Adrenal gland (tissue), 12 donors: ENCODE results near the gene CEBPB. TPM values are rescaled to one million over a fixed set of nuclear protein-coding genes. Genes with fewer than 3 reads are reported as not detected.

Experiments
- DNase-seq, 7 donors: peaks; one replicate each; pipeline ENCODE4 v3.0.0-alpha.2; 2019 to 2020
- H3K27ac ChIP-seq, 5 donors: fragments of 200-600 bp; sonication (generic) in 4 of 5; 1 replicate in 3 of 5; 2 replicates in 2 of 5; pipeline versions ENCODE4 v1.5.1 to v1.8.0; 2016 to 2020; ENCODE audit warnings: mild to moderate bottlenecking in 1 of 5
- H3K27me3 ChIP-seq: fragments of 200-600 bp; 2 replicates; pipeline ENCODE4 v1.8.0; 2021
- H3K36me3 ChIP-seq, 2 donors: fragments of 200-600 bp; replicated peaks in 1 of 2; 1 replicate in 1 of 2; 2 replicates in 1 of 2; pipeline versions ENCODE4 v1.5.1 to v1.8.0; 2018 to 2022
- H3K4me1 ChIP-seq, 2 donors: fragments of 200-600 bp; replicated peaks in 1 of 2; 1 replicate in 1 of 2; 2 replicates in 1 of 2; pipeline versions ENCODE4 v1.5.1 to v1.8.0; 2018 to 2021
- H3K4me3 ChIP-seq, 4 donors: fragments of 200-600 bp; sonication (generic) in 3 of 4; one replicate each; pipeline ENCODE4 v1.5.1; 2016 to 2018
- H3K9me3 ChIP-seq, 3 donors: fragments of 200-600 bp; sonication (generic) in 1 of 3; replicated peaks in 1 of 3; 1 replicate in 2 of 3; 2 replicates in 1 of 3; pipeline versions ENCODE4 v1.5.1 to v1.8.0; 2016 to 2021
- CTCF ChIP-seq, 6 experiments: fragments of 450-650 bp in 4 of 6; fragments of 200-600 bp in 2 of 6; sonication (generic) in 1 of 6; IDR thresholded peaks; 1 replicate in 5 of 6; 2 replicates in 1 of 6; pipeline versions ENCODE4 v1.5.1 to v1.8.0; 2016 to 2021; ENCODE audit warnings: antibody characterized with exemption in 6 of 6, mild to moderate bottlenecking in 2 of 6, moderate library complexity in 1 of 6
- POLR2A ChIP-seq, 2 donors: fragments of 450-650 bp; IDR thresholded peaks; one replicate each; pipeline ENCODE4 v1.6.1; 2017; ENCODE audit warnings: antibody characterized with exemption in 2 of 2, mild to moderate bottlenecking in 2 of 2, moderate library complexity in 1 of 2
- WGBS, 4 donors: extraction: QIAGEN DNeasy Blood & Tissue Kit in 2 of 4; methylation state at CpG; one replicate each; pipeline versions ENCODE4 v1.1.5 to v1.1.7; 2013 to 2017; 5-methylcytosine and 5-hydroxymethylcytosine counted together
- intact Hi-C, 2 donors: fragments of 100-400 bp; cut with DNase I; formaldehyde crosslinking; loops; one replicate each; pipeline versions ENCODE4 v1.14.1 to v1.15.0; 2022 to 2023
- polyA plus RNA-seq, 3 donors: library from polyadenylated mRNA; stranded (reverse); fragments of 200-250 nt in 2 of 3; fragments of 350-450 nt in 1 of 3; fragmentation: Illumina TruSeq in 1 of 3; extraction: RNeasy Lipid Tissue Mini Kit (QIAGEN cat#74804) in 1 of 3; gene quantifications; one replicate each; pipeline ENCODE4 v1.2.3, GENCODE V29; 2013 to 2014
- total RNA-seq, 9 donors: library from RNA; depleted of rRNA in 4 of 9; stranded (reverse); fragments of >200 nt in 4 of 9; fragments of 120-200 nt in 1 of 9; fragmentation: NEBNext Ultra II Directional in 1 of 9; extraction: Animal tissue kit (Norgen Biotek cat#: 25700) in 1 of 9; gene quantifications; one replicate each; pipeline versions ENCODE4 v1.1.0 to v1.2.4, GENCODE V29; 2013 to 2023
- donor health status: healthy with polysubstance abuse.
- donor health status: Bipolar disorder and iron deficiency.
- donor health status: DM: yes; HTN: yes; CAD: no.
- donor health status: DM: no; HTN: no; CAD: no.
- donor health status: DM: no; HTN: no; CAD: no.
- donor health status: DM: yes; HTN: yes; CAD: no.

Gene CEBPB
- total and polyA plus RNA-seq, 12 donors = 14.9 to 272 (median 207) TPM

- DNase-seq = peak; percentile 46 to 80 (median 60)
- H3K36me3 ChIP-seq = peaks cover 0 to 25% of the 10 kb centered on the region in 2 donors
- 0 to 1% (median 0%) methylated on average over 9 to 96 of the region's 96 CpGs for WGBS, 4 donors
- H3K27me3 ChIP-seq = no peaks in the 10 kb centered on the region
- peak overlapping the region; percentile 56 to 99 (median 82) for H3K4me3 ChIP-seq
- peak in 5 of 6 experiments; percentile 19 to 62 (median 48) for TF ChIP-seq CTCF (IDR thresholded peaks at IDR 0.05)
- TF ChIP-seq POLR2A (IDR thresholded peaks at IDR 0.05) = peak; percentile 58 to 62
- intact Hi-C loops = loop anchor here in 1 of 2 donors (5.0 to 10.0 kb wide), 2 partner anchors 83 to 111 kb away; no protein-coding TSS in a partner anchor
- H3K9me3 ChIP-seq = no peaks in the 10 kb centered on the region
- peaks cover 20 to 30% of the 10 kb centered on the region in 2 donors for H3K4me1 ChIP-seq
- H3K27ac ChIP-seq = peak overlapping the region; percentile 69 to 100 (median 99)
Observed at GRCh38 chr20:50191544-50192363, 1.1 kb downstream of the CEBPB start.

DNA sequence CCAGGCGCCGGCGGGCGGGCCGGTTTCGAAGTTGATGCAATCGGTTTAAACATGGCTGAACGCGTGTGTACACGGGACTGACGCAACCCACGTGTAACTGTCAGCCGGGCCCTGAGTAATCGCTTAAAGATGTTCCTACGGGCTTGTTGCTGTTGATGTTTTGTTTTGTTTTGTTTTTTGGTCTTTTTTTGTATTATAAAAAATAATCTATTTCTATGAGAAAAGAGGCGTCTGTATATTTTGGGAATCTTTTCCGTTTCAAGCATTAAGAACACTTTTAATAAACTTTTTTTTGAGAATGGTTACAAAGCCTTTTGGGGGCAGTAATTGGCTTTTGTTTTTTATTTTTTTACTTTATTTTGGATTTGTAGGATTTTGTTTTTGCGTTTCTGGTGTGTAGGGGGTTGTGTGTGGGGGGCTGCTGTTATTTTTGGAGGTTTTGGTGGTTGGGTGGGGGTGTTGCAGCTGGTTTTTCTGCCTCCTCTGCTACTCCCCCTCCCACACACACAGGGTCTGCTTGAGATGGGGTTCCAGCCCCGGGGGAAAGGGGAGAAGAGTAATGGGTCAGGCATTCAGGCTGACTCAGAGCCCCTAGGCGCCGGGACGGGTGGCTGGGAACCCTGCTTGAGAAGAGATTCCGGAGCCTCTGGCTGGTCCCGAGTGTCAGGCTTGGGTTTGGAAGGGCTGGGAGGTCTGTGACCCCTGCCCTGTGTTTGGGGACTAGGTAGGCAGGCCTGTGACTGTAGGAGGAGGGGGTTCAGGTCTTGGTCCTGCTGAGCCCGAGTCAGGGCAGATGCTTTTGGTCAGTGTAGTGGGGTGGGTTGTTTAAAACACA is 2.0 kb downstream of the CEBPB start:
- Histone ChIP-seq H3K36me3 (peaks cover 0 to 25% of the 10 kb centered on the region in 2 donors), H3K4me1 (peaks cover 20 to 30% of the 10 kb centered on the region in 2 donors), H3K9me3 (no peaks in the 10 kb centered on the region), H3K27me3 (no peaks in the 10 kb centered on the region), H3K27ac (peak overlapping the region; percentile 69 to 100 (median 99)), H3K4me3 (peak overlapping the region; percentile 39 to 99 (median 83))
- intact Hi-C loops = loop anchor here in 1 of 2 donors (5.0 to 10.0 kb wide), 2 partner anchors 82 to 110 kb away; no protein-coding TSS in a partner anchor
- TF ChIP-seq POLR2A (IDR thresholded peaks at IDR 0.05) = peak in 1 of 2 donors; percentile 12
- no peak for TF ChIP-seq CTCF (IDR thresholded peaks at IDR 0.05)
- DNase-seq = peak; percentile 84 to 94 (median 87)
- 0 to 4% (median 2%) methylated on average over 23 to 25 of the region's 25 CpGs for WGBS, 4 donors

GRCh38 chr20:50193199-50193835 is 2.7 kb downstream of the CEBPB start:
- intact Hi-C loops = loop anchor here in 1 of 2 donors (5.0 to 10.0 kb wide), 2 partner anchors 81 to 109 kb away; no protein-coding TSS in a partner anchor
- WGBS, 4 donors = 0 to 27% (median 24%) methylated on average over 3 to 10 of the region's 10 CpGs

More at GRCh38 chr20:50193199-50193835, 2.7 kb downstream of the CEBPB start:
- Histone ChIP-seq H3K4me1 (peaks cover 20 to 30% of the 10 kb centered on the region in 2 donors), H3K27ac (peak overlapping the region; percentile 69 to 100 (median 98)), H3K27me3 (no peaks in the 10 kb centered on the region), H3K9me3 (no peaks in the 10 kb centered on the region), H3K4me3 (peak overlapping the region; percentile 39 to 99 (median 83)), H3K36me3 (peaks cover 0 to 25% of the 10 kb centered on the region in 2 donors)
- TF ChIP-seq CTCF (IDR thresholded peaks at IDR 0.05) (no peak), POLR2A (IDR thresholded peaks at IDR 0.05) (peak; percentile 2 to 18)
- DNase-seq = peak in 6 of 7 donors; percentile 48 to 76 (median 66)
